ENCODE results near the gene SNX11.
"Not testable (repeated sequence)": the region's sequence is repeated elsewhere in the genome, so short reads cannot be mapped to it uniquely, and the experiment has no call there.

The SNX11 gene, protein sequence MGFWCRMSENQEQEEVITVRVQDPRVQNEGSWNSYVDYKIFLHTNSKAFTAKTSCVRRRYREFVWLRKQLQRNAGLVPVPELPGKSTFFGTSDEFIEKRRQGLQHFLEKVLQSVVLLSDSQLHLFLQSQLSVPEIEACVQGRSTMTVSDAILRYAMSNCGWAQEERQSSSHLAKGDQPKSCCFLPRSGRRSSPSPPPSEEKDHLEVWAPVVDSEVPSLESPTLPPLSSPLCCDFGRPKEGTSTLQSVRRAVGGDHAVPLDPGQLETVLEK

DNA sequence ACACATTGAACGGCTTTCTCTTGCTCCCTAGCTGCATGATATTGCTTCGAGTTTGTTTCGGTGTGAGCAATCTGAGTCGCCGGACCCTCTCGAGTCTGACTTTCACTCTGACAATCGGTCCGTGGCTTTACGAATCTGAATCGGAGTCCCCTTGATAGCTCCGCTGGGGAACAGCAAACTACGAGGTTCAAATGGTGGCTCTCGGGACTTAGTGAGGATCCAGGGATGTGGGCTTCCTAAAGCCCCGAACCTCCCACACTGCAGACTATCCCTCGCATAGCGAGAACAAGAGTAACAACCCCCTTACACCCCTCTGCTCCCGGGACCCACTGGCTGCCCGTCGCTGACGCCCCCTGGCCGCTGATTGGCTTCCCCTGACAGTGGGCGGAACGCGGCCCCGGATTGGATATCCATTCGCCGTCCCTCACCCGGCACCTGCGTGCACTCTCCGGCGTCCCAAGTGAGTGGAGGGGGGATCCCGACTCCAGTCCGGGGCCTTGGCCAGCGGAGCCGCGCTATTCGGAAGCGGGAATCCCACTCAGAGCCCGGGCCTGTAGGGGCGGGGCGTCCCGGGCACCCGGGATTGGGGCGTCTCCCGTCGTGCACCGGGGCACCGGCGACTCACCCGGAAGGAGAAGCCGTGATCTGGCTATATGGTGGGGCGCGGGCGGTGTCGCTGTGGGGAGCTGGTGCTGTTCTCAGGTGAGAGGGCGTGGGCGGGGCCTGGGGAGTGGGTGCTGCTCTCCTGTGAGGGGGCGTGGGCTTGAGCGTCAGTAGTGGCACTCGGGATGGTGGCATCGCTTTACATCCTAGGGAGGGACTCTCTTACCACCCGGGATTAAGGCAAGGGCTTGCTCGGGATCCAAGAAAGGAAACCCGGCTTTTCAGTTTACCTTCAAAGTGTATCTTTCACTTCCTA, at the start of gene SNX11:
Gene SNX11 (plus strand): TSS at position 630 of the 919 bp plus-strand sequence. CDS start 4,278 bp downstream, outside the sequence.
- Histone ChIP-seq H3K36me3 (ENCODE audit: insufficient read depth, low read length) (no peaks in the 10 kb centered on the region), H3K4me1 (ENCODE audit: insufficient read depth, low read length) (0 out of 2 replicates have a peak, but pooled peaks cover 5% of the 10 kb centered on the region), H3K9me3 (ENCODE audit: control insufficient read depth, insufficient read depth, low read length) (no peaks in the 10 kb centered on the region), H3K9ac (ENCODE audit: low read depth, low read length) (peak within 1 kb of the TSS; percentile 94)

DNA sequence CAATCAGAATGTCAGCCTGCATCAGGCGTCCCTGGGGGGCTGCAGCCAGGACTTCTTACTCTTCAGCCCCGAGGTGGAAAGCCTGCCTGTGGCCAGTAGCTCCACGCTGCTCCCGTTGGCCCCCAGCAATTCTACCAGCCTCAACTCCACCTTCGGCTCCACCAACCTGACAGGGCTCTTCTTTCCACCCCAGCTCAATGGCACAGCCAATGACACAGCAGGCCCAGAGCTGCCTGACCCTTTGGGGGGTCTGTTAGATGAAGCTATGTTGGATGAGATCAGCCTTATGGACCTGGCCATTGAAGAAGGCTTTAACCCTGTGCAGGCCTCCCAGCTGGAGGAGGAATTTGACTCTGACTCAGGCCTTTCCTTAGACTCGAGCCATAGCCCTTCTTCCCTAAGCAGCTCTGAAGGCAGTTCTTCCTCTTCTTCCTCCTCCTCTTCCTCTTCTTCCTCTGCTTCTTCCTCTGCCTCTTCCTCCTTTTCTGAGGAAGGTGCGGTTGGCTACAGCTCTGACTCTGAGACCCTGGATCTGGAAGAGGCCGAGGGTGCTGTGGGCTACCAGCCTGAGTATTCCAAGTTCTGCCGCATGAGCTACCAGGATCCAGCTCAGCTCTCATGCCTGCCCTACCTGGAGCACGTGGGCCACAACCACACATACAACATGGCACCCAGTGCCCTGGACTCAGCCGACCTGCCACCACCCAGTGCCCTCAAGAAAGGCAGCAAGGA, 49.0 kb upstream of the SNX11 start:
- Histone ChIP-seq H3K4me1 (ENCODE audit: insufficient read depth, low read length) (peaks cover 16% of the 10 kb centered on the region), H3K36me3 (ENCODE audit: insufficient read depth, low read length) (peaks cover 65% of the 10 kb centered on the region), H3K9me3 (ENCODE audit: control insufficient read depth, insufficient read depth, low read length) (no peaks in the 10 kb centered on the region), H3K9ac (ENCODE audit: low read depth, low read length) (no peak overlapping the region)

DNA sequence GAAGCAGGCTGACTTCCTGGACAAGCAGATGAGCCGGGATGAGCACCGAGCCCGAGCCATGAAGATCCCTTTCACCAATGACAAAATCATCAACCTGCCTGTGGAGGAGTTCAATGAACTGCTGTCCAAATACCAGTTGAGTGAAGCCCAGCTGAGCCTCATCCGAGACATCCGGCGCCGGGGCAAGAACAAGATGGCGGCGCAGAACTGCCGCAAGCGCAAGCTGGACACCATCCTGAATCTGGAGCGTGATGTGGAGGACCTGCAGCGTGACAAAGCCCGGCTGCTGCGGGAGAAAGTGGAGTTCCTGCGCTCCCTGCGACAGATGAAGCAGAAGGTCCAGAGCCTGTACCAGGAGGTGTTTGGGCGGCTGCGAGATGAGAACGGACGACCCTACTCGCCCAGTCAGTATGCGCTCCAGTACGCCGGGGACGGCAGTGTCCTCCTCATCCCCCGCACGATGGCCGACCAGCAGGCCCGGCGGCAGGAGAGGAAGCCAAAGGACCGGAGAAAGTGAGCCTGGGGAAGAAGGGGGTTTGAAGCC, 48.4 kb upstream of the SNX11 start:
- no peaks in the 10 kb centered on the region for H3K9me3 ChIP-seq (ENCODE audit: control insufficient read depth, insufficient read depth, low read length)
- H3K36me3 ChIP-seq (ENCODE audit: insufficient read depth, low read length): peaks cover 66% of the 10 kb centered on the region
- H3K4me1 ChIP-seq (ENCODE audit: insufficient read depth, low read length): peaks cover 11% of the 10 kb centered on the region
- H3K9ac ChIP-seq (ENCODE audit: low read depth, low read length): no peak overlapping the region

DNA sequence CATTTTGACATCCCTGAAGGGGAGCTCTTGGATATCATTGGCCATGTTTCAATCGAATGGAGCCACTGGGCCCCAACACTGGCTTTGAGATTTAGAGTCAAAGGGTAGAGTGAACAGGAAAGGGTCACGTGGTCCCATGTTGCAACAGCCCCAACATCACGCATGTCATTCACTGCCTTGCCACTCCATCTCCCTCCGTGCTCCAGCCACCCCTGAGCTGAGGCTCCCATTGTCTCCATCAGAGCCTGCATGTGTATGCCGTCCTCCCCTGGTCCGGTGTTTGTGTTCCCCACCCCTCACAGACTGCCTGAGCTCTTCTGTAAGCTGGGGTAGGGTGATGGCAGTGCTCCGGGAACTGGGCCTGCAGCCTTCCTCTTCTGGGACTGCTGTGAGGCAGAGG, 47.3 kb upstream of the SNX11 start:
- Histone ChIP-seq H3K36me3 (ENCODE audit: insufficient read depth, low read length) (peaks cover 74% of the 10 kb centered on the region), H3K9ac (ENCODE audit: low read depth, low read length) (no peak overlapping the region), H3K4me1 (ENCODE audit: insufficient read depth, low read length) (peaks cover 14% of the 10 kb centered on the region), H3K9me3 (ENCODE audit: control insufficient read depth, insufficient read depth, low read length) (no peaks in the 10 kb centered on the region)

DNA sequence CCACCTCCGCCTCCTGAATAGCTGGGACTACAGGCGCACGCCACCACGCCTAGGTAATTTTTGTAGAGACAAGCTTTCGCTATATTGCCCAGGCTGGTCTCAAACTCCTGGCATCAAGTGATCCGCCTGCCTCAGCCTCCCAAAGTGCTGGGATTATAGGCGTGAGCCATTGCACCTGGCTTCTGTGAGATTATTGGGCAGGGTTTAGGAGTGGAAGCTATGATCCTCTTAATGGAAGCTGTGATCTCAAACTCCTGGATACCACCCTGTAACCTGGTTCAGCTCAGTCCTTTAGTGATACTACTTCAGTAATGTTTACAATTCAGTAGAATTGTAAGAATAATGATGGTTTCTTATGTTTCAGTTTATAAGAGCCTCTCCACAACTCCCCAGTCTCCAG, 45.3 kb upstream of the SNX11 start:
- H3K9me3 ChIP-seq (ENCODE audit: control insufficient read depth, insufficient read depth, low read length): no peaks in the 10 kb centered on the region
- peaks cover 68% of the 10 kb centered on the region for H3K36me3 ChIP-seq (ENCODE audit: insufficient read depth, low read length)
- H3K9ac ChIP-seq (ENCODE audit: low read depth, low read length): no peak overlapping the region
- H3K4me1 ChIP-seq (ENCODE audit: insufficient read depth, low read length): peaks cover 8% of the 10 kb centered on the region; the same call in 1 of the 2 replicates

DNA sequence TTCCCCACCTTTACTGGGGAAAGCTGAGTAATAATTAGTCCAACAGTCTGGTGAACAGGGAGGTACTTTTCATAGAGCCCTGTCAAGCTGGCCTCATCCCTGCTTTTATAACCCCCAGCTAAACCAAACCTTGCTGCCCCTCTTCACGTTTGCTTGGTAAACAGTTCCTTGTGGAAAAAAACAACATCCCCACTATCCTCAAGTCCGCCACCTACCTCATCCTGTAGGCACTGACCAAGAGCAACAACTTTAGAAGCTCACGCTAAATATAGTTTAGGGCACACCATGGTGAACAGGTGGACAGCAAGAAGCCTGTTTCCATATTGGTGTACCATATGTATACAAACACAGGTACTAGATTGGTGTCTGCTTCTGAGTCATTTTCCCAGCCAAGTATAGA, 42.9 kb upstream of the SNX11 start:
- peaks cover 8% of the 10 kb centered on the region; the same call in 1 of the 2 replicates for H3K4me1 ChIP-seq (ENCODE audit: insufficient read depth, low read length)
- peaks cover 46% of the 10 kb centered on the region for H3K36me3 ChIP-seq (ENCODE audit: insufficient read depth, low read length)
- no peak overlapping the region for H3K9ac ChIP-seq (ENCODE audit: low read depth, low read length)
- no peaks in the 10 kb centered on the region for H3K9me3 ChIP-seq (ENCODE audit: control insufficient read depth, insufficient read depth, low read length)

DNA sequence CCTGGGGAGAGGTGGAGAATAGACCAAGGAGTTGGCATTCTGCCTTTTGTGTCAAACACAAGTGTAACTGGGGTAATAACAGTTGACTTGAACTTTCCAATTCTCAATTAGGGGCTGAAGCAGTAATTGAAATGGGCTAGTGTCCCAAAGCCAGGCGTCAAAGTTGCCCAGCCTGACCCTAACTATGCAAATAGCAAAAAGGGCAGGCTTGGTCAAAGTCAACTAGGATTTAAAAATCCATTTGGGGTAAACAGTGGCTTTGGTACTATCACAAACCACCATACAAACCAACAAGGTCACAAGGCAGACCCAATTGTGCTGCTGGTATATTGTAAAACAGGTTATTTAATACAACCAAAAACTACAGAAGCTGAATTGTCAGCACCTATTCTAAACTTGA, 41.4 kb upstream of the SNX11 start:
- peaks cover 41% of the 10 kb centered on the region for H3K36me3 ChIP-seq (ENCODE audit: insufficient read depth, low read length)
- no peaks in the 10 kb centered on the region for H3K9me3 ChIP-seq (ENCODE audit: control insufficient read depth, insufficient read depth, low read length)
- H3K9ac ChIP-seq (ENCODE audit: low read depth, low read length): no peak overlapping the region

DNA sequence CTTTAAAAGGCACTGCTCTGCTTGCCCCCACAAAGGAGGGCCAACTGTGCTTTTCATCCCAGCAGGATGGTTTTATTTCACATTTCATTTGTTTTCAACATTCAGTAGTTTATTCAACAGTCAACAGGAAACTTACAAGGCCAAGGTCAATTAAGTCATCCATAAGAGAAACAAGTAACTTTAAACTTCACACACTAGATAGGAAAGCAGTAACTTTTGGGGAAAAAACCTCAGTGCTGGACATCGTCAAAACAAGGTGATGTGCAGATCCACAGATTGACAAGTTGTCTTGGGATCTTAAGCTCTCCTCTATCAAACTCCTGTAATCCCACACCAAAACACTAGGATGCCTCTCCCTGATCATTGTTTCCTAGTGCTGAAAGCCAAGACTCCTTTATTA, 40.9 kb upstream of the SNX11 start:
- H3K9me3 ChIP-seq (ENCODE audit: control insufficient read depth, insufficient read depth, low read length): no peaks in the 10 kb centered on the region
- H3K9ac ChIP-seq (ENCODE audit: low read depth, low read length): no peak overlapping the region
- H3K4me1 ChIP-seq (ENCODE audit: insufficient read depth, low read length): peaks cover 8% of the 10 kb centered on the region; the same call in 1 of the 2 replicates
- H3K36me3 ChIP-seq (ENCODE audit: insufficient read depth, low read length): peaks cover 37% of the 10 kb centered on the region

More for the DNA sequence above, 41.4 kb upstream of the SNX11 start:
- H3K4me1 ChIP-seq (ENCODE audit: insufficient read depth, low read length): peaks cover 8% of the 10 kb centered on the region; the same call in 1 of the 2 replicates

DNA sequence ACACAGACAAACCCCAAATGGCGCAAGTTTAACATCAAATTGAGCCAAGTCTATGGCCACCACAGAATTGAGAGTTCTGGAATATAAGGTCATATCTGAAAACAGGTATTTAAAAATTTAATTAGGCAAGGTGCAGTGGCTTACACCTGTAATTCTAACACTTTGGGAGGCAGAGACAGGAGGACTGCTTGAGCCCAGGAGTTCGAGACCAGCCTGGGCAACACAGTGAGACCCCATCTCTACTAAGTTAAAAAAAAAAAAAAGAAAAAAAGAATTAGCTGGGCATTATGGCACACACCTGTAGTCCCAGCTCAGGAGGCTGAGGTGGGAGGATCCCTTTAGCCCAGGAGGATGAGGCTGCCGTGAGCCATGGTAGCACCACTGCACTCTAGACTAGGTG, 40.3 kb upstream of the SNX11 start:
- H3K36me3 ChIP-seq (ENCODE audit: insufficient read depth, low read length): peaks cover 32% of the 10 kb centered on the region
- H3K4me1 ChIP-seq (ENCODE audit: insufficient read depth, low read length): peaks cover 8% of the 10 kb centered on the region; the same call in 1 of the 2 replicates
- H3K9ac ChIP-seq (ENCODE audit: low read depth, low read length): no peak overlapping the region
- no peaks in the 10 kb centered on the region for H3K9me3 ChIP-seq (ENCODE audit: control insufficient read depth, insufficient read depth, low read length)

DNA sequence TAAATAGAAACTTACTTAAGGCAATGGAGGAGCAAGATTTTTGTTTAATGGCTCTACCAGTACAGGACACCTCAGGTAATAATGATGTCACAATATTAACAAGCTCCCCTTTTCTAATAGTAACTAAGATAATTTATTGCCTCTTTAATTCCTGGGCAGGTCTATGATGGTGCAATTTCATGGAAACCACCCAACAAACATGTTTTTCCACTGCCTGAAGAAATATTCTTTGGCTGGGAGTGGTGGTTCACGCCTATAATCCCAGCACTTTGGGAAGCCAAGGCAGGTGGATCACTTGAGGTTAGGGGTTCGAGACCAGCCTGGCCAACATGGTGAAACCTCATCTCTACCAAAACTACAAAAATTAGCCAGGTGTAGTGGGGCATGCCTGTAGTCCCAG, 39.8 kb upstream of the SNX11 start:
- H3K9ac ChIP-seq (ENCODE audit: low read depth, low read length): not testable (repeated sequence)
- H3K36me3 ChIP-seq (ENCODE audit: insufficient read depth, low read length): peaks cover 27% of the 10 kb centered on the region

DNA sequence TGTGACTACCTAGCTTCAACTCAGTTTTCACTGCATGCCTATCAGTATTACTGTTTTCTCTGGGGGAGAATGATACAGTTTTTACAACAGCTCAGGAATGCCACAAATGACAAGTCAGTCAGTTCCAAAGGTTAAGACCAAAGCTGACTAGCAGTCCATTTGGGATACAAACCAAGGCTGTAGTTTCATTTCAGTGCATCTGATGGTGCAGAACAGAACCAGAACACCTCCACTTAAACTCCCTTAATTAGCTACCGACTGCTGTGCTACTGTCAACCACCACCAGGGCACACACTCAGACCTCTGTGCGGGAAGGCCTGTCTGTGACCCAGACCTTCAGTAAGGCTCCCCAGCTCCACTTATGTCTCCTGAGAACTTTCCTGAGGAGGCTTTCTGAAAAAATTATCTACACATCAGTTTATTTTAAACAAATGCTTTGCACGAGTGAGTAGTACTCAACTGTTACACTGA, 39.0 kb upstream of the SNX11 start:
- H3K9me3 ChIP-seq (ENCODE audit: control insufficient read depth, insufficient read depth, low read length): no peaks in the 10 kb centered on the region
- H3K4me1 ChIP-seq (ENCODE audit: insufficient read depth, low read length): peaks cover 8% of the 10 kb centered on the region; the same call in 1 of the 2 replicates
- H3K9ac ChIP-seq (ENCODE audit: low read depth, low read length): no peak overlapping the region
- H3K36me3 ChIP-seq (ENCODE audit: insufficient read depth, low read length): peaks cover 25% of the 10 kb centered on the region

More for the DNA sequence above, 39.8 kb upstream of the SNX11 start:
- not testable (repeated sequence) for H3K9me3 ChIP-seq (ENCODE audit: control insufficient read depth, insufficient read depth, low read length); H3K4me1 ChIP-seq (ENCODE audit: insufficient read depth, low read length)

DNA sequence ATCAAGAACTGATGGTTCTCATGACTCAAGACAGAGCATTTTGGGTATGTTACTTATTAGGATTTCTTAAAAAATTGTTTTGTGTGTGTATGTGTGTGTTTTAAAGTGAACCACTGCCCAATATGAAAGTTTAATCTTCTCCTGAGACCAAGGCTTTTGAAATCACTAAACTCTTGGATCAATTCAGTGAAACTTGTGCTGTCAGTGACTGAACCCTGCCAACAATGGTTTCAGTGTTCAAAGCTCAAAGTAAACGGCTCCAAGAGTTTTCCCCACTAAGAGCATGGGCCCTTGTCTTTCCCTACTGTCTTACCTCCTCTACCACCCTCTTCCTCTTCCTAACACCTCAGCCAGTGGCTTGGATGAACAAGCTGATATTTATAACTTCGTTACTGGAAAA, 37.4 kb upstream of the SNX11 start:
- Histone ChIP-seq H3K36me3 (ENCODE audit: insufficient read depth, low read length) (peaks cover 20% of the 10 kb centered on the region), H3K9me3 (ENCODE audit: control insufficient read depth, insufficient read depth, low read length) (no peaks in the 10 kb centered on the region), H3K9ac (ENCODE audit: low read depth, low read length) (no peak overlapping the region), H3K4me1 (ENCODE audit: insufficient read depth, low read length) (peaks cover 6% of the 10 kb centered on the region; the same call in 1 of the 2 replicates)

DNA sequence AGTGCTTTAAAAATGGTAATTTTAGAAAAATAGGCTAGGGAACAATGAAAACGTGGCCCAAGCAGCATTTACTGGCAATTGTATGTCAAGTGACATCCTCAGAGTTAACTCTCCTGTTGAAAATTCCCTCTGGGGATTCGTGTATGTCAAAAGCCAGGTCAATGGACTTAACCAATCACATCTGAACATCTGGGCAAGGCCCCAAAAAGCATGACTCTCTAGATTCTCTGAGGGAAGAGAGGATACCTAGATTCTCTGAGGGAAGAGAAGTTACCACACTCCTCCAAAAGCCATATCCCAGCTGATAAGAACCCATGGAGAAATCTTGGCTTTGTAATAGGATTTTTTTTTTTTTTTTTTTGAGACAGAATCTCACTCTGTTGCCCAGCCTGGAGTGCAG, 35.9 kb upstream of the SNX11 start:
- no peaks in the 10 kb centered on the region for H3K9me3 ChIP-seq (ENCODE audit: control insufficient read depth, insufficient read depth, low read length)
- H3K36me3 ChIP-seq (ENCODE audit: insufficient read depth, low read length): peaks cover 25% of the 10 kb centered on the region

DNA sequence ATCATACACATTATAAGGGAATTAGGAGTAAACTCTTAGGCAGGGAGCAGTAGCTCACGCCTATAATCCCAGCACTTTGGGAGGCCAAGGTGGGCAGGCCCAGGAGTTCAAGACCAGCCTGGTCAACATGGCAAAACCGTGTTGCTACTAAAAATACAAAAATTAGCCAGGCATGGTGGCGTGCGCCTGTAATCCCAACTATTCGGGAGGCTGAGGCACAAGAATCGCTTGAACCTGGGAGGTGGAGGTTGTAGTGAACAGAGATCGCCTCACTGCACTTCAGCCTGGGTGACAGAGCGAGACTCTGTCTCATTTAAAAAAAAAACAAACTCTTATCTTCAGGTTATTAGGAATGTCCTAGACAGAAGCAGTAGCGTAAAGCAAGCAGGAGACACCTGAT, 34.8 kb upstream of the SNX11 start:
- peaks cover 22% of the 10 kb centered on the region for H3K36me3 ChIP-seq (ENCODE audit: insufficient read depth, low read length)
- H3K9me3 ChIP-seq (ENCODE audit: control insufficient read depth, insufficient read depth, low read length); H3K4me1 ChIP-seq (ENCODE audit: insufficient read depth, low read length); H3K9ac ChIP-seq (ENCODE audit: low read depth, low read length): not testable (repeated sequence)

More for the DNA sequence above, 35.9 kb upstream of the SNX11 start:
- Histone ChIP-seq H3K9ac (ENCODE audit: low read depth, low read length) (no peak overlapping the region), H3K4me1 (ENCODE audit: insufficient read depth, low read length) (no peaks in the 10 kb centered on the region)
